ENCODE data around the gene AQP9. TPM values are rescaled to one million over a fixed set of nuclear protein-coding genes. Genes with fewer than 3 reads are reported as not detected.

AQP9 gene
- total and polyA plus RNA-seq, 2 of the 8 experiments (the other 6 are each of a cell fraction or from before 2014, with no cell fraction given) = not detected

- Histone ChIP-seq H2BK12ac (ENCODE audit: low read depth, low read length) (no peak overlapping the region), H3K36me3 (ENCODE audit: control insufficient read depth in 2 of 4, insufficient read depth in 4 of 4, low read length in 3 of 4) (no peaks in the 10 kb centered on the region), H4K8ac (ENCODE audit: extremely low read depth, insufficient read depth, low read length) (no peak overlapping the region), H2BK20ac (ENCODE audit: low read length) (no peak overlapping the region), H3K23ac (ENCODE audit: insufficient read length) (no peak overlapping the region), H2AK5ac (ENCODE audit: low read depth, low read length) (no peak overlapping the region), H3K4ac (replicated peaks; ENCODE audit: insufficient read length, low read depth, low read length) (no peak overlapping the region), H3K27ac (ENCODE audit: low read depth, low read length) (no peak overlapping the region), H2BK120ac (replicated peaks; ENCODE audit: low read depth, low read length) (no peak overlapping the region), H3K79me1 (ENCODE audit: low read depth, low read length) (no peaks in the 10 kb centered on the region), H3K9me3 (ENCODE audit: insufficient read depth in 2 of 2, low read depth in 1 of 2, low read length in 1 of 2) (no peaks in the 10 kb centered on the region), H3K23me2 (ENCODE audit: low read depth, low read length) (no peaks in the 10 kb centered on the region; the same call in 1 of the 2 replicates), H3K56ac (replicated peaks; ENCODE audit: insufficient read length, low read depth, low read length) (no peak overlapping the region), H3K4me3 (ENCODE audit: extremely low read depth in 1 of 4, insufficient read depth in 2 of 4, low read depth in 3 of 4, low read length in 4 of 4) (no peak overlapping the region), H2BK15ac (ENCODE audit: low read length) (no peak overlapping the region), H3K4me2 (ENCODE audit: insufficient read depth in 1 of 2, low read depth in 2 of 2, low read length in 2 of 2) (no peak overlapping the region), H2BK5ac (ENCODE audit: low read depth, low read length) (no peak overlapping the region), H3K27me3 (replicated peaks in 1 of 4; ENCODE audit: control insufficient read depth in 3 of 4, extremely low read depth in 1 of 4, insufficient read depth in 3 of 4, low read length in 3 of 4) (no peaks in the 10 kb centered on the region), H4K5ac (ENCODE audit: insufficient read length, low read depth, low read length) (no peak overlapping the region), H2AFZ (ENCODE audit: low read length) (no peak overlapping the region), H4K20me1 (replicated peaks in 1 of 2; ENCODE audit: control insufficient read depth in 1 of 2, insufficient read depth in 2 of 2, low read length in 2 of 2) (no peaks in the 10 kb centered on the region), H3K4me1 (replicated peaks in 1 of 4; ENCODE audit: control insufficient read depth in 3 of 4, insufficient read depth in 4 of 4, low read length in 3 of 4) (peaks cover 0 to 2% (median 0%) of the 10 kb centered on the region in 4 experiments; a peak in 3 of 7 replicates), H3K79me2 (ENCODE audit: control insufficient read depth in 1 of 2, insufficient read depth in 2 of 2, low read length in 2 of 2) (no peaks in the 10 kb centered on the region), H3K14ac (ENCODE audit: insufficient read length) (no peak overlapping the region), H4K91ac (replicated peaks; ENCODE audit: insufficient read length, low read length) (no peak overlapping the region), H3K18ac (ENCODE audit: extremely low read depth, low read length) (no peak overlapping the region), H3K9ac (replicated peaks in 1 of 4; ENCODE audit: extremely low read depth in 1 of 4, low read depth in 3 of 4, low read length in 3 of 4) (no peak overlapping the region)
- no peak for FAIRE-seq
- ChIA-PET POLR2A (ENCODE audit: partially characterized antibody) (no interaction called here), CTCF (ENCODE audit: partially characterized antibody) (interaction anchor here (0.9 kb wide), 1 partner anchor 47 kb away, joined by 3 read pairs; no protein-coding TSS in a partner anchor)
- no peak for DNase-seq (ENCODE audit: low read depth in 1 of 2, low spot score in 2 of 2)
- WGBS, 2 experiments (ENCODE audit: extremely low coverage in 1 of 2, insufficient coverage in 1 of 2, insufficient read length in 1 of 2, insufficient replicate concordance in 2 of 2, low coverage in 1 of 2, low lambda C conversion rate in 2 of 2, missing lambda C conversion rate in 1 of 2) = 94% methylated on average over 2 of the region's 2 CpGs; no CpG with 5 or more reads in 1 of the 2 experiments
- TF ChIP-seq POLR2A (IDR thresholded peaks at IDR 0.05; ENCODE audit: control extremely low read depth in 1 of 2, low read depth in 2 of 2, low read length in 2 of 2) (no peak), HDAC2 (IDR thresholded peaks at IDR 0.05; ENCODE audit: borderline replicate concordance in 1 of 2, low read depth in 2 of 2, low read length in 2 of 2) (no peak), BRCA1 (IDR thresholded peaks at IDR 0.05; ENCODE audit: low read depth, low read length) (no peak), CBX5 (IDR thresholded peaks at IDR 0.05; ENCODE audit: low read depth, low read length) (no peak)
Observed at GRCh38 chr15:58135511-58136174, 2.5 kb upstream of the AQP9 start.
